K562 (cell line): ENCODE measurements around the gene C2orf42. TPM values are rescaled to one million over a fixed set of nuclear protein-coding genes. Genes with fewer than 3 reads are reported as not detected.

Source experiments
- BMI1 ChIP-seq: fragments of 150-350 bp; IDR thresholded peaks from 2 replicates; pipeline ENCODE4 v1.6.1; 2014; ENCODE audit warnings: low read length
- CGGBP1 ChIP-seq: fragments of 250-450 bp; sonication (Bioruptor Pico); IDR thresholded peaks from 2 replicates; pipeline ENCODE4 v1.9.0; 2021; ENCODE audit warnings: mild to moderate bottlenecking
- CHAMP1 ChIP-seq: fragments of 450-650 bp; IDR thresholded peaks from 2 replicates; pipeline ENCODE4 v1.6.1; 2016; ENCODE audit warnings: mild to moderate bottlenecking
- CREB3L1 ChIP-seq: fragments of 450-650 bp; IDR thresholded peaks from 2 replicates; pipeline ENCODE4 v1.6.1; 2014; ENCODE audit warnings: low read depth, mild to moderate bottlenecking, moderate library complexity, borderline replicate concordance
- DPF2 ChIP-seq: fragments of 450-650 bp; IDR thresholded peaks from 2 replicates; pipeline ENCODE4 v1.6.1; 2016
- ELF4 ChIP-seq: fragments of 450-650 bp; formaldehyde crosslinking; IDR thresholded peaks from 2 replicates; pipeline ENCODE4 v1.4.0; 2022; ENCODE audit warnings: missing genetic modification characterization
- HDAC1 ChIP-seq, 2 experiments: fragments of 450-650 bp; IDR thresholded peaks; 2 replicates each; pipeline ENCODE4 v1.6.1; 2016 to 2017; ENCODE audit warnings: inconsistent platforms in 1 of 2, mild to moderate bottlenecking in 1 of 2, moderate library complexity in 1 of 2
- MEF2A ChIP-seq: IDR thresholded peaks from 2 replicates; pipeline ENCODE4 v1.6.1; 2011; ENCODE audit warnings: low read depth, mild to moderate bottlenecking, low read length, moderate library complexity; ENCODE audit not compliant: control insufficient read depth
- MITF ChIP-seq: IDR thresholded peaks from 2 replicates; pipeline ENCODE4 v1.6.1; 2014; ENCODE audit warnings: antibody characterized with exemption
- POU5F1 ChIP-seq: fragments of 150-350 bp; IDR thresholded peaks from 2 replicates; pipeline ENCODE4 v1.6.1; 2014; ENCODE audit warnings: borderline replicate concordance, low read length, low read depth, mild to moderate bottlenecking; ENCODE audit not compliant: partially characterized antibody
- SRSF9 ChIP-seq: fragments of 200-400 bp; formaldehyde crosslinking; IDR thresholded peaks from 2 replicates; pipeline ENCODE4 v1.6.1; 2017; ENCODE audit warnings: low read depth, low read length, borderline replicate concordance
- TRIM24 ChIP-seq, 2 experiments: fragments of 450-650 bp; IDR thresholded peaks; 2 replicates each; pipeline ENCODE4 v1.6.1; 2016
- TRIM28 ChIP-seq: fragments of 450-650 bp; IDR thresholded peaks from 2 replicates; pipeline ENCODE4 v1.6.1; 2017
- USF1 ChIP-seq: sonication (generic); formaldehyde crosslinking; IDR thresholded peaks from 2 replicates; pipeline ENCODE4 v1.9.0; 2022; ENCODE audit warnings: mild to moderate bottlenecking, missing genetic modification reagents
- VEZF1 ChIP-seq: fragments of 200-800 bp; sonication (Bioruptor generic); IDR thresholded peaks from 2 replicates; pipeline ENCODE4 v1.6.1; 2017; ENCODE audit warnings: missing genetic modification characterization, missing compliant biosample characterization
- ZBTB26 ChIP-seq: fragments of 450-650 bp; formaldehyde crosslinking; IDR thresholded peaks from 2 replicates; pipeline ENCODE4 v1.4.0; 2022; ENCODE audit warnings: missing genetic modification characterization
- ZNF444 ChIP-seq: fragments of 250-450 bp; sonication (Bioruptor Pico); IDR thresholded peaks from 2 replicates; pipeline ENCODE4 v1.4.0; 2020; ENCODE audit warnings: mild to moderate bottlenecking, moderate library complexity
- ZSCAN29 ChIP-seq: fragments of 450-650 bp; IDR thresholded peaks from 2 replicates; pipeline ENCODE4 v1.6.1; 2017
- polyA plus RNA-seq, 8 experiments: library from polyadenylated mRNA; depleted of rRNA in 4 of 8; stranded (reverse) in 5 of 8; unstranded in 3 of 8; fragments of >200 nt; fragmentation: Nextera tagmentation in 2 of 8; fragmentation: Illumina TruSeq in 1 of 8; extraction: Ambion mirVana in 2 of 8; extraction: Trizol in 1 of 8; gene quantifications; 2 replicates each; pipeline versions ENCODE4 v1.2.1 to v1.2.3, GENCODE V29; 2011 to 2014; ENCODE audit warnings: inconsistent platforms in 1 of 8, missing spikeins in 1 of 8
- total RNA-seq, 7 experiments: library from RNA; depleted of rRNA in 6 of 7; stranded (reverse); fragments of >200 nt in 6 of 7; fragmentation: Illumina TruSeq in 2 of 7; extraction: Trizol in 2 of 7; gene quantifications; 2 replicates each; pipeline versions ENCODE4 v1.2.1 to v1.2.3, GENCODE V29; 2011 to 2021; ENCODE audit warnings: low replicate concordance in 1 of 7

The C2orf42 gene
- total and polyA plus RNA-seq, 9 of the 15 experiments (the other 6 are each of a cell fraction or from before 2014, with no cell fraction given): 4.6 to 10.9 (median 7.5) TPM

- TF ChIP-seq HDAC1 (IDR thresholded peaks at IDR 0.05) (peak in 1 of 2 experiments; percentile 62; a peak in 2 of 4 replicates), ELF4 (CRISPR knock-in tag) (peak; percentile 97), TRIM28 (no peak; the same call in 1 of the 2 replicates), CGGBP1 (no peak), ZBTB26 (CRISPR knock-in tag) (no peak), VEZF1 (CRISPR knock-in tag) (peak; percentile 90), MEF2A (no peak), ZNF444 (CRISPR knock-in tag) (no peak), TRIM24 (IDR thresholded peaks at IDR 0.05) (peak in 1 of 2 experiments; percentile 66; a peak in 1 of 4 replicates), USF1 (CRISPR knock-in tag) (peak; percentile 90), DPF2 (peak; percentile 43; the same call in 1 of the 2 replicates), CREB3L1 (peak; percentile 98), ZSCAN29 (no peak), BMI1 (no peak), SRSF9 (no peak), CHAMP1 (peak; percentile 19; the same call in 1 of the 2 replicates), MITF (peak; percentile 100), POU5F1 (peak; percentile 45)
Measured at GRCh38 chr2:70142590-70143313, 48.1 kb downstream of the C2orf42 start (continued).
